Measurements from ENCODE around the gene IL13RA1.

IL13RA1 gene

GRCh38 chrX:118751950-118752783 lies 24.8 kb downstream of the IL13RA1 start:
- Mint-ChIP-seq H3K27ac (no peak overlapping the region), H3K4me1 (no peaks in the 10 kb centered on the region), H3K27me3 (peaks cover 1% of the 10 kb centered on the region), H3K4me3 (no peak overlapping the region), H3K36me3 (no peaks in the 10 kb centered on the region), H3K9me3 (no peaks in the 10 kb centered on the region)

- no peaks in the 10 kb centered on the region for H3K9me3 Mint-ChIP-seq
- no peak overlapping the region for H3K4me3 Mint-ChIP-seq
- no peaks in the 10 kb centered on the region for H3K36me3 Mint-ChIP-seq
- H3K27me3 Mint-ChIP-seq, result peaks cover 1% of the 10 kb centered on the region
- no peaks in the 10 kb centered on the region for H3K4me1 Mint-ChIP-seq
- no peak overlapping the region for H3K27ac Mint-ChIP-seq
Observed at GRCh38 chrX:118755633-118756032, 28.2 kb downstream of the IL13RA1 start.

GRCh38 chrX:118756101-118756500 lies 28.7 kb downstream of the IL13RA1 start:
- Mint-ChIP-seq H3K36me3 (no peaks in the 10 kb centered on the region), H3K4me3 (no peak overlapping the region), H3K9me3 (no peaks in the 10 kb centered on the region), H3K27me3 (peaks cover 1% of the 10 kb centered on the region), H3K4me1 (no peaks in the 10 kb centered on the region), H3K27ac (no peak overlapping the region)

GRCh38 chrX:118758511-118758910 lies 31.1 kb downstream of the IL13RA1 start:
- Mint-ChIP-seq H3K9me3 (no peaks in the 10 kb centered on the region), H3K27ac (no peak overlapping the region), H3K4me3 (no peak overlapping the region), H3K27me3 (peaks cover 1% of the 10 kb centered on the region), H3K36me3 (no peaks in the 10 kb centered on the region), H3K4me1 (no peaks in the 10 kb centered on the region)

GRCh38 chrX:118760025-118760424 lies 32.6 kb downstream of the IL13RA1 start:
- no peaks in the 10 kb centered on the region for H3K36me3 Mint-ChIP-seq
- H3K4me3 Mint-ChIP-seq, result no peak overlapping the region
- no peaks in the 10 kb centered on the region for H3K9me3 Mint-ChIP-seq
- H3K27me3 Mint-ChIP-seq, result no peaks in the 10 kb centered on the region
- no peak overlapping the region for H3K27ac Mint-ChIP-seq
- H3K4me1 Mint-ChIP-seq, result no peaks in the 10 kb centered on the region

GRCh38 chrX:118761939-118762707 lies 34.7 kb downstream of the IL13RA1 start:
- Mint-ChIP-seq H3K27me3 (no peaks in the 10 kb centered on the region), H3K4me3 (no peak overlapping the region), H3K9me3 (no peaks in the 10 kb centered on the region), H3K36me3 (no peaks in the 10 kb centered on the region), H3K27ac (no peak overlapping the region), H3K4me1 (no peaks in the 10 kb centered on the region)

GRCh38 chrX:118763489-118763888 lies 36.1 kb downstream of the IL13RA1 start:
- H3K9me3 Mint-ChIP-seq, result no peaks in the 10 kb centered on the region
- no peaks in the 10 kb centered on the region for H3K36me3 Mint-ChIP-seq
- no peak overlapping the region for H3K27ac Mint-ChIP-seq
- H3K4me1 Mint-ChIP-seq, result no peaks in the 10 kb centered on the region
- H3K27me3 Mint-ChIP-seq, result no peaks in the 10 kb centered on the region
- H3K4me3 Mint-ChIP-seq, result no peak overlapping the region

GRCh38 chrX:118764122-118764521 lies 36.7 kb downstream of the IL13RA1 start:
- no peaks in the 10 kb centered on the region for H3K36me3 Mint-ChIP-seq
- H3K27me3 Mint-ChIP-seq, result no peaks in the 10 kb centered on the region
- no peaks in the 10 kb centered on the region for H3K9me3 Mint-ChIP-seq
- no peak overlapping the region for H3K27ac Mint-ChIP-seq
- H3K4me3 Mint-ChIP-seq, result no peak overlapping the region
- no peaks in the 10 kb centered on the region for H3K4me1 Mint-ChIP-seq

GRCh38 chrX:118770133-118770760 lies 42.8 kb downstream of the IL13RA1 start:
- Mint-ChIP-seq H3K36me3 (no peaks in the 10 kb centered on the region), H3K27me3 (no peaks in the 10 kb centered on the region), H3K4me3 (no peak overlapping the region), H3K9me3 (no peaks in the 10 kb centered on the region), H3K4me1 (no peaks in the 10 kb centered on the region), H3K27ac (no peak overlapping the region)

- Mint-ChIP-seq H3K36me3 (no peaks in the 10 kb centered on the region), H3K9me3 (no peaks in the 10 kb centered on the region), H3K27me3 (no peaks in the 10 kb centered on the region), H3K27ac (no peak overlapping the region), H3K4me1 (no peaks in the 10 kb centered on the region), H3K4me3 (no peak overlapping the region)
Observed at GRCh38 chrX:118772051-118772450, 44.6 kb downstream of the IL13RA1 start.

- no peaks in the 10 kb centered on the region for H3K36me3 Mint-ChIP-seq
- H3K27me3 Mint-ChIP-seq, result no peaks in the 10 kb centered on the region
- H3K9me3 Mint-ChIP-seq, result no peaks in the 10 kb centered on the region
- no peaks in the 10 kb centered on the region for H3K4me1 Mint-ChIP-seq
- no peak overlapping the region for H3K4me3 Mint-ChIP-seq
- H3K27ac Mint-ChIP-seq, result no peak overlapping the region
Observed at GRCh38 chrX:118773782-118774181, 46.4 kb downstream of the IL13RA1 start.

GRCh38 chrX:118779581-118779980 lies 52.2 kb downstream of the IL13RA1 start:
- H3K27me3 Mint-ChIP-seq, result peaks cover 2% of the 10 kb centered on the region
- H3K4me3 Mint-ChIP-seq, result no peak overlapping the region
- no peaks in the 10 kb centered on the region for H3K4me1 Mint-ChIP-seq
- no peaks in the 10 kb centered on the region for H3K36me3 Mint-ChIP-seq
- H3K9me3 Mint-ChIP-seq, result no peaks in the 10 kb centered on the region
- H3K27ac Mint-ChIP-seq, result no peak overlapping the region

- no peaks in the 10 kb centered on the region for H3K9me3 Mint-ChIP-seq
- no peak overlapping the region for H3K4me3 Mint-ChIP-seq
- peaks cover 2% of the 10 kb centered on the region for H3K27me3 Mint-ChIP-seq
- no peaks in the 10 kb centered on the region for H3K4me1 Mint-ChIP-seq
- no peaks in the 10 kb centered on the region for H3K36me3 Mint-ChIP-seq
- H3K27ac Mint-ChIP-seq, result no peak overlapping the region
Observed at GRCh38 chrX:118780509-118780908, 53.1 kb downstream of the IL13RA1 start.

- H3K27ac Mint-ChIP-seq, result no peak overlapping the region
- H3K27me3 Mint-ChIP-seq, result peaks cover 2% of the 10 kb centered on the region
- no peaks in the 10 kb centered on the region for H3K4me1 Mint-ChIP-seq
- H3K4me3 Mint-ChIP-seq, result no peak overlapping the region
- no peaks in the 10 kb centered on the region for H3K36me3 Mint-ChIP-seq
- no peaks in the 10 kb centered on the region for H3K9me3 Mint-ChIP-seq
Observed at GRCh38 chrX:118780911-118781310, 53.5 kb downstream of the IL13RA1 start.

GRCh38 chrX:118795528-118796280 lies 68.3 kb downstream of the IL13RA1 start:
- Mint-ChIP-seq H3K27ac (no peak overlapping the region), H3K4me1 (no peaks in the 10 kb centered on the region), H3K9me3 (no peaks in the 10 kb centered on the region), H3K36me3 (no peaks in the 10 kb centered on the region), H3K27me3 (peaks cover 3% of the 10 kb centered on the region), H3K4me3 (no peak overlapping the region)
